ENCODE results near the gene HAUS7. TPM values are rescaled to one million over a fixed set of nuclear protein-coding genes. Genes with fewer than 3 reads are reported as not detected.

HAUS7 gene
- total RNA-seq, 2 donors from 2014 or later, result 10.5 to 15.9 TPM

- no peaks in the 10 kb centered on the region for H3K9me3 ChIP-seq
- peaks cover 0 to 7% of the 10 kb centered on the region in 2 donors for H3K4me1 ChIP-seq
- H3K27me3 ChIP-seq, result no peaks in the 10 kb centered on the region
- H3K27ac ChIP-seq, result no peak overlapping the region
- H3K36me3 ChIP-seq, result peaks cover 4% of the 10 kb centered on the region
- H3K4me3 ChIP-seq, result no peak overlapping the region
- no peak for DNase-seq (ENCODE audit: low spot score)
- TF ChIP-seq, protein P1, sequence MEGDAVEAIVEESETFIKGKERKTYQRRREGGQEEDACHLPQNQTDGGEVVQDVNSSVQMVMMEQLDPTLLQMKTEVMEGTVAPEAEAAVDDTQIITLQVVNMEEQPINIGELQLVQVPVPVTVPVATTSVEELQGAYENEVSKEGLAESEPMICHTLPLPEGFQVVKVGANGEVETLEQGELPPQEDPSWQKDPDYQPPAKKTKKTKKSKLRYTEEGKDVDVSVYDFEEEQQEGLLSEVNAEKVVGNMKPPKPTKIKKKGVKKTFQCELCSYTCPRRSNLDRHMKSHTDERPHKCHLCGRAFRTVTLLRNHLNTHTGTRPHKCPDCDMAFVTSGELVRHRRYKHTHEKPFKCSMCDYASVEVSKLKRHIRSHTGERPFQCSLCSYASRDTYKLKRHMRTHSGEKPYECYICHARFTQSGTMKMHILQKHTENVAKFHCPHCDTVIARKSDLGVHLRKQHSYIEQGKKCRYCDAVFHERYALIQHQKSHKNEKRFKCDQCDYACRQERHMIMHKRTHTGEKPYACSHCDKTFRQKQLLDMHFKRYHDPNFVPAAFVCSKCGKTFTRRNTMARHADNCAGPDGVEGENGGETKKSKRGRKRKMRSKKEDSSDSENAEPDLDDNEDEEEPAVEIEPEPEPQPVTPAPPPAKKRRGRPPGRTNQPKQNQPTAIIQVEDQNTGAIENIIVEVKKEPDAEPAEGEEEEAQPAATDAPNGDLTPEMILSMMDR (IDR thresholded peaks at IDR 0.05), result no peak
Observed at GRCh38 chrX:153458476-153458875, 11.9 kb downstream of the HAUS7 start.

- Histone ChIP-seq H3K4me1 (peaks cover 0 to 7% of the 10 kb centered on the region in 2 donors), H3K4me3 (no peak overlapping the region), H3K9me3 (no peaks in the 10 kb centered on the region), H3K27ac (no peak overlapping the region), H3K27me3 (no peaks in the 10 kb centered on the region), H3K36me3 (peaks cover 4% of the 10 kb centered on the region)
- TF ChIP-seq, protein P1 (IDR thresholded peaks at IDR 0.05), result no peak
- no peak for DNase-seq (ENCODE audit: low spot score)
Observed at GRCh38 chrX:153457827-153458466, 12.4 kb downstream of the HAUS7 start.

DNA sequence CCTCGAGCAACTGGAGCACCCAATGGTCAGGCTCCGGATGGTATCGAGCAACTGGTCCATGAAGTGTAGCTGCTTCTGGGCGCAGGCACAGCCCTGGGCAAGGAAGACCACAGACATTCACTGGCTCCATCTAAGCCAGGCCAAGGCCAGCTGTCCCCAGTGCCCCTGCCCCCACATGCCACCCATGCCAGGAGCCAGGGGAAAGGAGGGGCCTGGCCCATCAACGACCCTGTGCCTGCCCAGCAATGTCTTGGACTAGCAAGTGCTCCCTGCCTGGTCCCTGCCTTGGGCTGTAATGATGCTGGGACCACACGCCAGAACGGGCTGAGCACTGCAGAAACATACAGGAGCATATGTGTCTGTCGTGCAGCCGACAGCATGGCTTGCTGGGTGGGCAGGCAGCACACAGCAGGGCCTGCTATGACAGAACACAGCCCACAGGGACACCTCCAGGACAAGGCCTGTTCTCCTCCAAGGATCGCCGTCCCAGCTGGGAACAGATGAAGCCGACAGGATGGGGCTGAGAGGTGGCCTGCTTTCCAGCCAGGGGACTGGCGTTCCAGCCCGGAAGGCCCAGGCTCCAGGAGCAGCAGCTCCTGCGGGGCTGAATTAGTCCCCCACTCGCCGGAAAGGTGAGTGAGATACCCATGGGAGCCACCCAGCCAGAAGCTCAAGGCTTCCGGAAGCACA is 13.1 kb downstream of the HAUS7 start:
- TF ChIP-seq, protein P1 (IDR thresholded peaks at IDR 0.05), result no peak
- Histone ChIP-seq H3K4me1 (peaks cover 0 to 7% of the 10 kb centered on the region in 2 donors), H3K4me3 (no peak overlapping the region), H3K27me3 (no peaks in the 10 kb centered on the region), H3K9me3 (no peaks in the 10 kb centered on the region), H3K36me3 (peaks cover 4% of the 10 kb centered on the region), H3K27ac (no peak overlapping the region)
- no peak for DNase-seq (ENCODE audit: low spot score)

DNA sequence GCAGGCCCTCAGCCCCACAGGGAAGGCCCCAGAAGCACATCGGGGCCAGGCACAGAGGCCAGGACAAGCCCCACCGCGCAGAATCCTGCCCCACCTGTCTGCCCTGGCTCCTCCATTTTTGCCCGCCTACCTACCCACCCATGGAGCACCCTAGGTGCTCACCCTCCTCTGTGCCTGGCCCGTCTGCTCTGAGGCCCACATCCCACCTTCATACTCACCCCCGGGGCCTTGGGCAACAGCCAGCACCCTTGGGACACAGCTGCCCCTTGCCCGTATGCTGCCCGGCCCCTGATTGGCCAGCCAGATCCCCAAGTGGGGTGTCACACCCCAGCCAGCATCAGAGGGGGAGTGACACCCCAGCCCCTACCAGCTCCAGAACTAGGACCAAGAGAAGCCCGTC is 13.7 kb downstream of the HAUS7 start:
- Histone ChIP-seq H3K4me3 (no peak overlapping the region), H3K27ac (no peak overlapping the region), H3K36me3 (peaks cover 3% of the 10 kb centered on the region), H3K27me3 (no peaks in the 10 kb centered on the region), H3K9me3 (no peaks in the 10 kb centered on the region), H3K4me1 (peaks cover 0 to 7% of the 10 kb centered on the region in 2 donors)
- no peak for DNase-seq (ENCODE audit: low spot score)
- TF ChIP-seq, protein P1 (IDR thresholded peaks at IDR 0.05), result no peak

DNA sequence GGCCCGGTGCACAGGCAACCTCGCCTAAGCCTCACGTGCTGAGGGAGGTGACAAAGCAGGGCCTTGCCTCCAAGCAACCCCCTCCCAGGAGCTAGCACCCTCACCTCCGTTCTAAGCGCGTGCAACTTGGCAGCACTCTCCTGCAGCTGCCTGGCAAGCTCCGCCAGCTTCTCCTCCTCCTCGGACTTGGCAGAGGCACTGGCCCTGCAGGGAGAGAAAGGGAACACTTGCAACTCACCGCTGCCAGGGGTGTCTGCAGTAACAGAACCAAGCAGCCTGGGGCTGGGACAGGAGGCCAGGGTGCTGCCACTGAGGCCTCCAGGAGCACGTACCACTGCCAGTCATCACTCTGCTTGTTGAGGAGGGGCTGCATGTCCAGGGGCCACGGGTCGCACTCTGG is 14.2 kb downstream of the HAUS7 start:
- Histone ChIP-seq H3K4me1 (peaks cover 0 to 7% of the 10 kb centered on the region in 2 donors), H3K27ac (no peak overlapping the region), H3K36me3 (no peaks in the 10 kb centered on the region), H3K4me3 (no peak overlapping the region), H3K9me3 (no peaks in the 10 kb centered on the region), H3K27me3 (no peaks in the 10 kb centered on the region)
- TF ChIP-seq, protein P1 (IDR thresholded peaks at IDR 0.05), result no peak
- no peak for DNase-seq (ENCODE audit: low spot score)

Measured in right atrium auricular region (tissue), 2 donors.